Ovary (tissue), 3 donors: ENCODE data around the gene GGN.

Experiments used
- CTCF ChIP-seq, 3 donors: fragments of 450-650 bp in 2 of 3; fragments of 200-600 bp in 1 of 3; IDR thresholded peaks; one replicate each; pipeline versions ENCODE4 v1.5.1 to v1.8.0; 2016 to 2022; ENCODE audit warnings: antibody characterized with exemption in 3 of 3, mild to moderate bottlenecking in 1 of 3
- EP300 ChIP-seq: sonication (generic); formaldehyde crosslinking; IDR thresholded peaks from one replicate; pipeline ENCODE4 v1.6.1; 2017; ENCODE audit warnings: antibody characterized with exemption
- POLR2A ChIP-seq: fragments of 450-650 bp; IDR thresholded peaks from one replicate; pipeline ENCODE4 v1.6.1; 2017; ENCODE audit warnings: antibody characterized with exemption, mild to moderate bottlenecking, moderate library complexity
- donor health status: DM: no; HTN: no; CAD: no.

- TF ChIP-seq CTCF (IDR thresholded peaks at IDR 0.05): no peak
- TF ChIP-seq POLR2A: no peak
- no peak for TF ChIP-seq EP300
Measured at GRCh38 chr19:38391911-38392464, 4.2 kb upstream of the GGN start.
